Activated B cell treated with CpG ODN at 0.5 μM for 24 hours (primary cell): ENCODE results near the gene SUMF1. TPM values are rescaled to one million over a fixed set of nuclear protein-coding genes. Genes with fewer than 3 reads are reported as not detected.

Source experiments
- ATAC-seq: fragments of 200-7000 bp; cut with Tn5 transposase; one replicate; pipeline ENCODE4 v1.10.0; 2021; ENCODE audit warnings: low read depth, mild to moderate bottlenecking, moderate library complexity
- CTCF ChIA-PET: fragments of 350-600 bp; sonication (Branson Sonifier 250); formaldehyde crosslinking; loops from one replicate; lab custom pipeline; 2021; ENCODE audit warnings: antibody characterized with exemption; lab: Charles Lee
- POLR2A ChIA-PET: fragments of 350-600 bp; sonication (Branson Sonifier 250); formaldehyde crosslinking; loops from one replicate; lab custom pipeline; 2021; ENCODE audit warnings: antibody characterized with exemption; lab: Charles Lee
- DNase-seq: peaks from one replicate; pipeline ENCODE4 v3.0.0; 2022
- H3K27ac Mint-ChIP-seq: one replicate; pipeline ENCODE4 v1.8.0; 2020; ENCODE audit warnings: mixed read lengths
- H3K27me3 Mint-ChIP-seq: one replicate; pipeline ENCODE4 v1.8.0; 2021; ENCODE audit warnings: mixed read lengths
- H3K36me3 Mint-ChIP-seq: one replicate; pipeline ENCODE4 v1.8.0; 2021; ENCODE audit warnings: low read depth, mixed read lengths
- H3K4me1 Mint-ChIP-seq: one replicate; pipeline ENCODE4 v1.8.0; 2021; ENCODE audit warnings: mixed read lengths
- H3K4me3 Mint-ChIP-seq: one replicate; pipeline ENCODE4 v1.8.0; 2020; ENCODE audit warnings: mild to moderate bottlenecking, mixed read lengths
- H3K9me3 Mint-ChIP-seq: one replicate; pipeline ENCODE4 v1.8.0; 2020; ENCODE audit warnings: mixed read lengths
- intact Hi-C: fragments of 100-400 bp; cut with micrococcal nuclease; formaldehyde crosslinking; loops from one replicate; pipeline ENCODE4 v1.15.1; 2024
- total RNA-seq: library from RNA; stranded (reverse); gene quantifications from 2 replicates; pipeline ENCODE4 v1.2.3, GENCODE V29; 2022
- TF ChIP-seq, protein P1 (sequence below): fragments of 200-600 bp; IDR thresholded peaks from one replicate; pipeline ENCODE4 v1.8.0; 2022; ENCODE audit warnings: antibody characterized with exemption, mild to moderate bottlenecking

The SUMF1 gene
- total RNA-seq, 1 donor from 2014 or later, result 20.7 TPM

DNA sequence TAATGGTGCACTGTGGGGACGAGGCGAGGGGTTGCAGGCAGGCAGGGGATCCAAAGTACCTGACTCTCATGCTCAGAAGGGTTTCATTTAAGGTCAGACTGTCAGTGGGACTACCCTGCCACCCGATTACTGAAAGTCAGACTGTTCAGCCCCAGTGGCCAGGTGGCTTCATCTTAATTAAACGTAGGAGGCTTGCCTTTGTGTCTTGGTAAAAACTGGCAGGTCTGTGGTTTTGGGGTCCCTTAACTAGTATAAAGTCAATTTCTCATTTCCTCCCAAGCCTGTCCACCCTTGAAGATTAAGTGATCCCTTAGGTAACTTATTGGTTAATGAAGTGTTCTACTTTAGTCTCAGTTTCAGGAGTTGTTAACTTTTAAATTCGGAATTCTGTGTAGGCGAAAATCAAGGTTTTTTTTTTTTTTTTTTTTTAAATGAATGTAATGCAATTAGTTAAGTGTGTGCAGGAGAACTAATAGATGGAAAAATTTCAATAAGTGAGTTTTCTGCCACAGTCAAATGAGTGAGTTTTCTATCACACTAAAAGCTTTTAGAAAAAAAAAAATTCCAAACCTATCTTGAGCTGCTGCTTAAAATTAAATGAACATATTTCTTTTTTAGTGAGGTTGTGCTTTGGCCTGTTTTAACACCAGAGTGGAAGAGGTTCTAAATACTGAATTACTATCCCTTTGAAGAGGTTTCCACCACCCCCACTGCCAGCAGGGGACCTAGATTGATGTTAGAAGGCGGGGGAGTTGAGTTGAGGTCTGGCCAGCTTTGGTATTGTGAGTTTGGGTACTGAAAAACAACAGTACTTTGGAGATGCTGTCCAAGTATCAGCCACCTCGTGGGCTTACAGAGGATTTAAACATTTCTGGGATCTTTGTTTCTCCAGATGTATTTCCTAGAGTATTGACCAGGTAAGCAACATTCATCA lies 41.2 kb upstream of the SUMF1 start:
- TF ChIP-seq, protein P1, sequence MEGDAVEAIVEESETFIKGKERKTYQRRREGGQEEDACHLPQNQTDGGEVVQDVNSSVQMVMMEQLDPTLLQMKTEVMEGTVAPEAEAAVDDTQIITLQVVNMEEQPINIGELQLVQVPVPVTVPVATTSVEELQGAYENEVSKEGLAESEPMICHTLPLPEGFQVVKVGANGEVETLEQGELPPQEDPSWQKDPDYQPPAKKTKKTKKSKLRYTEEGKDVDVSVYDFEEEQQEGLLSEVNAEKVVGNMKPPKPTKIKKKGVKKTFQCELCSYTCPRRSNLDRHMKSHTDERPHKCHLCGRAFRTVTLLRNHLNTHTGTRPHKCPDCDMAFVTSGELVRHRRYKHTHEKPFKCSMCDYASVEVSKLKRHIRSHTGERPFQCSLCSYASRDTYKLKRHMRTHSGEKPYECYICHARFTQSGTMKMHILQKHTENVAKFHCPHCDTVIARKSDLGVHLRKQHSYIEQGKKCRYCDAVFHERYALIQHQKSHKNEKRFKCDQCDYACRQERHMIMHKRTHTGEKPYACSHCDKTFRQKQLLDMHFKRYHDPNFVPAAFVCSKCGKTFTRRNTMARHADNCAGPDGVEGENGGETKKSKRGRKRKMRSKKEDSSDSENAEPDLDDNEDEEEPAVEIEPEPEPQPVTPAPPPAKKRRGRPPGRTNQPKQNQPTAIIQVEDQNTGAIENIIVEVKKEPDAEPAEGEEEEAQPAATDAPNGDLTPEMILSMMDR, result no peak
- peak overlapping the region; percentile 64 for H3K4me3 Mint-ChIP-seq
- intact Hi-C loops, result loop anchor here (5.0 kb wide), 1 partner anchor 74 kb away; no protein-coding TSS in a partner anchor
- CTCF ChIA-PET, result interaction anchor here (1.9 to 2.1 kb wide), 2 partner anchors 10 to 14 kb away, joined by 9 read pairs; no protein-coding TSS in a partner anchor
- peaks cover 98% of the 10 kb centered on the region for H3K4me1 Mint-ChIP-seq
- peaks cover 34% of the 10 kb centered on the region for H3K36me3 Mint-ChIP-seq
- POLR2A ChIA-PET, result interaction anchor here (0.6 to 8.0 kb wide), 10 partner anchors 9 to 689 kb away, joined by 3 to 288 read pairs (median 6); partner anchors contain the start of genes ITPR1 and SUMF1
- peak overlapping the region; percentile 87 for H3K27ac Mint-ChIP-seq
- peak; percentile 32 for ATAC-seq
- H3K27me3 Mint-ChIP-seq, result no peaks in the 10 kb centered on the region
- DNase-seq, result no peak
- H3K9me3 Mint-ChIP-seq, result no peaks in the 10 kb centered on the region

- H3K4me3 Mint-ChIP-seq, result peak overlapping the region; percentile 64
- CTCF ChIA-PET, result interaction anchor here (0.9 to 2.1 kb wide), 4 partner anchors 9 to 156 kb away, joined by 3 to 9 read pairs (median 7); no protein-coding TSS in a partner anchor
- POLR2A ChIA-PET, result interaction anchor here (0.6 to 8.0 kb wide), 9 partner anchors 10 to 40 kb away, joined by 3 to 288 read pairs (median 4); partner anchors contain the start of genes ITPR1 and SUMF1
- peaks cover 30% of the 10 kb centered on the region for H3K36me3 Mint-ChIP-seq
- no peaks in the 10 kb centered on the region for H3K9me3 Mint-ChIP-seq
- DNase-seq (no peak), ATAC-seq (no peak)
- intact Hi-C loops, result loop anchor here (1.0 to 5.0 kb wide), 2 partner anchors 10 to 75 kb away; no protein-coding TSS in a partner anchor
- no peaks in the 10 kb centered on the region for H3K27me3 Mint-ChIP-seq
- TF ChIP-seq, protein P1, result no peak
- H3K4me1 Mint-ChIP-seq, result peaks cover 98% of the 10 kb centered on the region
- peak overlapping the region; percentile 87 for H3K27ac Mint-ChIP-seq
These were observed 40.0 kb upstream of the SUMF1 start for GRCh38 chr3:4507024-4507596.

GRCh38 chr3:4506559-4507023 lies 39.5 kb upstream of the SUMF1 start:
- H3K4me3 Mint-ChIP-seq, result peak overlapping the region; percentile 63
- CTCF ChIA-PET, result interaction anchor here (0.9 to 1.6 kb wide), 3 partner anchors 10 to 156 kb away, joined by 3 to 5 read pairs (median 3); no protein-coding TSS in a partner anchor

GRCh38 chr3:4505688-4506558 lies 38.9 kb upstream of the SUMF1 start:
- Mint-ChIP-seq H3K27me3 (no peaks in the 10 kb centered on the region), H3K27ac (peak overlapping the region; percentile 87), H3K4me3 (peak overlapping the region; percentile 80), H3K4me1 (peaks cover 98% of the 10 kb centered on the region), H3K9me3 (no peaks in the 10 kb centered on the region), H3K36me3 (peaks cover 33% of the 10 kb centered on the region)
- CTCF ChIA-PET, result interaction anchor here (0.9 to 2.1 kb wide), 4 partner anchors 10 to 155 kb away, joined by 3 to 9 read pairs (median 4); partner anchors contain the start of gene ITPR1
- POLR2A ChIA-PET, result interaction anchor here (0.6 to 8.0 kb wide), 6 partner anchors 10 to 39 kb away, joined by 3 to 288 read pairs (median 8); partner anchors contain the start of genes ITPR1 and SUMF1
- DNase-seq (no peak), ATAC-seq (no peak)
- TF ChIP-seq, protein P1, result no peak
- intact Hi-C loops, result loop anchor here (5.0 kb wide), 1 partner anchor 76 kb away; no protein-coding TSS in a partner anchor

More at GRCh38 chr3:4506559-4507023, 39.5 kb upstream of the SUMF1 start:
- POLR2A ChIA-PET, result interaction anchor here (0.6 to 8.0 kb wide), 5 partner anchors 12 to 40 kb away, joined by 4 to 288 read pairs (median 8); partner anchors contain the start of genes ITPR1 and SUMF1
- intact Hi-C loops, result loop anchor here (1.0 to 5.0 kb wide), 2 partner anchors 11 to 76 kb away; no protein-coding TSS in a partner anchor
- TF ChIP-seq, protein P1, result no peak
- no peak for ATAC-seq
- H3K4me1 Mint-ChIP-seq, result peaks cover 98% of the 10 kb centered on the region
- no peak for DNase-seq
- H3K36me3 Mint-ChIP-seq, result peaks cover 31% of the 10 kb centered on the region
- no peaks in the 10 kb centered on the region for H3K27me3 Mint-ChIP-seq
- H3K9me3 Mint-ChIP-seq, result no peaks in the 10 kb centered on the region
- H3K27ac Mint-ChIP-seq, result peak overlapping the region; percentile 87
